GM12878 (cell line): ENCODE results near the gene SYTL1. TPM values are rescaled to one million over a fixed set of nuclear protein-coding genes. Genes with fewer than 3 reads are reported as not detected.

ENCODE experiments used
- ATAC-seq: fragments of 200-7000 bp; cut with Tn5 transposase; 3 replicates; pipeline ENCODE4 v1.9.1; 2020; ENCODE audit warnings: mild to moderate bottlenecking, moderate library complexity
- BruUV-seq: library from RNA; stranded (reverse); fragments of 400-500 nt; replicated peaks from 2 replicates; lab custom pipeline; 2021; lab: Mats Ljungman, UMichigan
- CTCF ChIA-PET: fragments of 300-600 bp; sonication (Branson Sonifier 250); formaldehyde crosslinking; extraction: SDS; loops from one replicate; lab custom pipeline; 2021; ENCODE audit warnings: inconsistent platforms; lab: Yijun Ruan, JAX
- POLR2A ChIA-PET: fragments of 350-600 bp; formaldehyde crosslinking; extraction: SDS; loops from one replicate; lab custom pipeline; 2021; ENCODE audit warnings: inconsistent platforms; lab: Charles Lee
- RAD21 ChIA-PET: fragments of 300-600 bp; sonication (Branson Sonifier 250); formaldehyde crosslinking; loops from one replicate; lab custom pipeline; 2023; ENCODE audit warnings: antibody characterized with exemption; ENCODE audit not compliant: unreplicated experiment; lab: Charles Lee
- SMC1A ChIA-PET: fragments of 300-600 bp; sonication (Branson Sonifier 250); formaldehyde crosslinking; loops from one replicate; lab custom pipeline; 2023; ENCODE audit not compliant: unreplicated experiment, uncharacterized antibody; lab: Charles Lee
- DNase-seq: peaks from one replicate; pipeline ENCODE4 v3.0.0-alpha.2; 2011; ENCODE audit warnings: low read depth, low spot score
- FAIRE-seq: peaks from 3 replicates; lab custom pipeline; 2011; peaks lifted over from hg19 to GRCh38; lab: Jason Lieb, UNC
- H2AFZ ChIP-seq: 2 replicates; pipeline ENCODE4 v1.6.0; 2011; ENCODE audit warnings: low read depth, low read length, control low read depth; ENCODE audit not compliant: control insufficient read depth
- H3K27ac ChIP-seq: 2 replicates; pipeline ENCODE4 v1.5.1; 2011; ENCODE audit warnings: control low read depth; ENCODE audit not compliant: control insufficient read depth, insufficient read depth
- H3K27me3 ChIP-seq, 2 experiments: replicated peaks in 1 of 2; 2 replicates each; pipeline versions ENCODE4 v1.6.0 to v1.6.1; 2011; ENCODE audit warnings: low read length in 1 of 2; ENCODE audit not compliant: control insufficient read depth in 2 of 2, insufficient read depth in 2 of 2
- H3K36me3 ChIP-seq, 2 experiments: 2 replicates each; pipeline ENCODE4 v1.5.1; 2011; ENCODE audit warnings: low read length in 1 of 2; ENCODE audit not compliant: control insufficient read depth in 2 of 2, insufficient read depth in 2 of 2
- H3K4me1 ChIP-seq: 2 replicates; pipeline ENCODE4 v1.6.1; 2011; ENCODE audit warnings: mild to moderate bottlenecking, low read length, moderate library complexity, mixed read lengths; ENCODE audit not compliant: control insufficient read depth, insufficient read depth
- H3K4me2 ChIP-seq: 2 replicates; pipeline ENCODE4 v1.6.0; 2011; ENCODE audit warnings: control low read depth; ENCODE audit not compliant: control insufficient read depth, insufficient read depth
- H3K4me3 ChIP-seq: fragments of 200-600 bp; sonication (generic); 2 replicates; pipeline ENCODE4 v1.5.1; 2016
- H3K79me2 ChIP-seq: 2 replicates; pipeline ENCODE4 v1.6.0; 2011; ENCODE audit warnings: low read length; ENCODE audit not compliant: control insufficient read depth, insufficient read depth
- H3K9ac ChIP-seq: 2 replicates; pipeline ENCODE4 v1.8.0; 2011; ENCODE audit warnings: low read length, control low read depth, mixed read lengths; ENCODE audit not compliant: control insufficient read depth, insufficient read depth
- H3K9me3 ChIP-seq: replicated peaks from 3 replicates; pipeline ENCODE4 v1.5.1; 2011; ENCODE audit warnings: mild to moderate bottlenecking, low read length; ENCODE audit not compliant: control insufficient read depth, insufficient read depth
- H4K20me1 ChIP-seq: 2 replicates; pipeline ENCODE4 v1.6.0; 2011; ENCODE audit not compliant: control insufficient read depth, insufficient read depth
- REST ChIP-seq: IDR thresholded peaks from 2 replicates; pipeline ENCODE4 v1.6.1; 2012; ENCODE audit warnings: mild to moderate bottlenecking, low read depth, low read length
- RFX5 ChIP-seq: IDR thresholded peaks from 2 replicates; pipeline ENCODE4 v1.6.1; 2011; ENCODE audit warnings: low read depth, low read length, improper control_type of control experiment
- SIN3A ChIP-seq: IDR thresholded peaks from 2 replicates; pipeline ENCODE4 v1.6.1; 2012; ENCODE audit warnings: low read depth, low read length, improper control_type of control experiment
- ZNF592 ChIP-seq: fragments of 450-650 bp; IDR thresholded peaks from 2 replicates; pipeline ENCODE4 v1.6.1; 2017; ENCODE audit warnings: mild to moderate bottlenecking, moderate library complexity
- WGBS: methylation state at CpG from one replicate; pipeline ENCODE4 v1.1.6; 2016; ENCODE audit warnings: low lambda C conversion rate; ENCODE audit not compliant: insufficient replicate concordance, insufficient coverage; ENCODE audit errors: missing lambda C conversion rate; 5-methylcytosine and 5-hydroxymethylcytosine counted together
- in situ Hi-C: fragments of 300-500 bp; cut with MboI; formaldehyde crosslinking; loops from 9 replicates; pipeline ENCODE4 v1.14.3; 2018; ENCODE audit warnings: mixed read lengths
- intact Hi-C: fragments of 100-400 bp; cut with micrococcal nuclease; formaldehyde crosslinking; loops from one replicate; pipeline ENCODE4 v1.14.2; 2022; ENCODE audit not compliant: unreplicated experiment
- polyA plus RNA-seq, 11 experiments: library from polyadenylated mRNA; depleted of rRNA in 4 of 11; unstranded in 6 of 11; stranded (reverse) in 5 of 11; fragments of >200 nt; fragmentation: Nextera tagmentation in 4 of 11; fragmentation: Illumina TruSeq in 1 of 11; extraction: Ambion mirVana in 4 of 11; extraction: Trizol in 1 of 11; gene quantifications; 1 replicate in 1 of 11; 2 replicates in 10 of 11; pipeline versions ENCODE4 v1.2.1 to v1.2.3, GENCODE V29; 2011 to 2016; ENCODE audit warnings: inconsistent platforms in 2 of 11, missing spikeins in 2 of 11, low read depth in 1 of 11
- total RNA-seq, 4 experiments: library from RNA; depleted of rRNA in 3 of 4; stranded (reverse); fragments of >200 nt in 3 of 4; fragmentation: Illumina TruSeq in 1 of 4; extraction: Trizol in 1 of 4; gene quantifications; 2 replicates each; pipeline versions ENCODE4 v1.2.1 to v1.2.3, GENCODE V29; 2013 to 2021

SYTL1 gene
- total and polyA plus RNA-seq, 10 of the 15 experiments (the other 5 are each of a cell fraction or from before 2014, with no cell fraction given), result 0.72 to 45.6 (median 14.8) TPM

- no peak overlapping the region for H3K4me2 ChIP-seq
- peaks cover 13% of the 10 kb centered on the region for H3K4me1 ChIP-seq
- H3K79me2 ChIP-seq, result no peaks in the 10 kb centered on the region
- FAIRE-seq (no peak), DNase-seq (no peak), ATAC-seq (no peak)
- H2AFZ ChIP-seq, result no peak overlapping the region
- WGBS, result 39% methylated on average over 13 of the region's 13 CpGs
- intact Hi-C loops, result no loop called here
- no peaks in the 10 kb centered on the region; a peak in 1 of 4 replicates for H3K27me3 ChIP-seq
- TF ChIP-seq RFX5 (no peak), REST (no peak), SIN3A (no peak), ZNF592 (no peak)
- ChIA-PET CTCF (interaction anchor here (0.7 to 8.7 kb wide), 8 partner anchors 9 to 58 kb away, joined by 3 to 126 read pairs (median 11); partner anchors contain the start of genes GPR3, MAP3K6 and SYTL1), POLR2A (no interaction called here), SMC1A (interaction anchor here (1.3 to 2.0 kb wide), 4 partner anchors 9 to 35 kb away, joined by 3 to 5 read pairs (median 4); no protein-coding TSS in a partner anchor), RAD21 (interaction anchor here (1.1 to 3.1 kb wide), 4 partner anchors 31 to 257 kb away, joined by 3 to 16 read pairs (median 6); partner anchors contain the start of gene GPR3)
- no TSS peak for BruUV-seq
- H3K36me3 ChIP-seq, result no peaks in the 10 kb centered on the region
- H3K4me3 ChIP-seq, result no peak overlapping the region
- no peaks in the 10 kb centered on the region for H4K20me1 ChIP-seq
- in situ Hi-C loops, result no loop called here
- no peaks in the 10 kb centered on the region for H3K9me3 ChIP-seq
- H3K27ac ChIP-seq, result no peak overlapping the region
- no peak overlapping the region for H3K9ac ChIP-seq
Measured at GRCh38 chr1:27356277-27356618, 14.4 kb downstream of the SYTL1 start.
